HG03575 (cell line): ENCODE measurements around the gene HSFX1.

ENCODE experiments used
- ATAC-seq: cut with Tn5 transposase; IDR thresholded peaks from one replicate; pipeline ENCODE4 v1.9.1; 2021; ENCODE audit not compliant: unreplicated experiment, insufficient number of reproducible peaks, low FRiP score; ENCODE audit errors: extremely low read depth

The HSFX1 gene

DNA sequence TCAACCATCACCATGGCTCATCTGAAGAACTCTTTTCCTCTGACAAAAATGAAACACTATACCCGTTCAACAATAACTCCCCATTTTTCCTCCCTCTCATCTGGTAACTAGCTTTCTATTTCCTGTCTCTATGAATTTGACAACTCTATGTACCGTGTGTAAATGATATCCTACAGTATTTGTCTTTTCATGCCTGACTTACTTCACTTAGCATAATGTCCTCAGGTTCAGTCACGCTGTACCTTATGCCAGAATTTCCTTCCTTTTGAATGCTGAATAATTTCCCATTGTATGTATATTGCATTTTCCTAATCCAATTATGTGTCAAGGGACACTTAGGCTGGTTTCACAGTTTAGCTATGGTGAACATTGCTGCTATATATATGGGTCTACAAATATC, 26.1 kb downstream of the HSFX1 start:
- no peak for ATAC-seq

DNA sequence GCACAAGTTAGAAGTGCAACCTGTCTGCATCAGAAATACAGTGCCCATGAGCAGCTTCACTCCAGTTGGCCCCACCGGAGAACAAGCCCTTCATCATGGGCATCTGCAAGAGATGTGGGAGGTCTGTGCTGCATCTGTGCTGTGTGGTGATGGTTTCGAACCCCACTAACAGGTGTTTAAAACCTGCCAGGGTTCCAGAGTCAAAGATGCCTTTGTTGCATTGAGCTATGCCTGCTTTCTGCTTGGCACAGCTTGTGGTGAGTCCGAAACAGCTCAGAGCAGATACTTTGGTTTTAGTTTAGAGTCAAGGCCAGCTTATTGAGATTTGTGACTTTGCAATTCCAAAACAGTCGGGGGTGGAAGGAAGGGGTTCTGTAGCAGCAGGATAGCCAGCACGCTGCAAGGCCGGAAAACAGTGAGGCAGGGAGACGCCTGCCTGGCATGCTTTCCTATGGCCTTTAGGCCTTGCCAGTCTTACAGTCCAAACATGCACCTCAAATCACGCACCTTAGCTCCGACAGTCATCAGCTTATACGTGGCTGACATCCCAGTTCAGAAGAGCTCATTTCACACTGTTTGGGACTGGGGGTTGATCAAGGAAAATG, 29.7 kb downstream of the HSFX1 start:
- no peak for ATAC-seq

DNA sequence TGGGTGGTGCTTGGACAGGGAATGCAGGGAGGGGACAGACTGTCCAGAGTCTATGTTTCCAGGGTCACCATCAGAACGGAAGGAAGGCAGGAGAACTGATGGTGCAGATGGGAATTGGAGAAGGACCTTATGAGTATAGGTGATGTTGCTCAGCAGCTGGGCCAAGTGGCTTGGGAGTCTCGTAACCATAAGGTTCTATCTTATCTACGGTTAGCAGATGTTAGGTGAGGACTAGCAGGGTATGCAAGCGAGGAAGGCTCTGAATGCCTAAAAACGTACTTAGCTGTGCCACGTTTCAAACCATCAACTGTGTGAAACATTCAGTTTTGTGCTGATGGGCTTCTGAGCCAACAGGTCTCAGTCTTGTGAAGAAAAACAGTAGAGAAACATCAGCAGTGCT, 30.2 kb downstream of the HSFX1 start:
- no peak for ATAC-seq

DNA sequence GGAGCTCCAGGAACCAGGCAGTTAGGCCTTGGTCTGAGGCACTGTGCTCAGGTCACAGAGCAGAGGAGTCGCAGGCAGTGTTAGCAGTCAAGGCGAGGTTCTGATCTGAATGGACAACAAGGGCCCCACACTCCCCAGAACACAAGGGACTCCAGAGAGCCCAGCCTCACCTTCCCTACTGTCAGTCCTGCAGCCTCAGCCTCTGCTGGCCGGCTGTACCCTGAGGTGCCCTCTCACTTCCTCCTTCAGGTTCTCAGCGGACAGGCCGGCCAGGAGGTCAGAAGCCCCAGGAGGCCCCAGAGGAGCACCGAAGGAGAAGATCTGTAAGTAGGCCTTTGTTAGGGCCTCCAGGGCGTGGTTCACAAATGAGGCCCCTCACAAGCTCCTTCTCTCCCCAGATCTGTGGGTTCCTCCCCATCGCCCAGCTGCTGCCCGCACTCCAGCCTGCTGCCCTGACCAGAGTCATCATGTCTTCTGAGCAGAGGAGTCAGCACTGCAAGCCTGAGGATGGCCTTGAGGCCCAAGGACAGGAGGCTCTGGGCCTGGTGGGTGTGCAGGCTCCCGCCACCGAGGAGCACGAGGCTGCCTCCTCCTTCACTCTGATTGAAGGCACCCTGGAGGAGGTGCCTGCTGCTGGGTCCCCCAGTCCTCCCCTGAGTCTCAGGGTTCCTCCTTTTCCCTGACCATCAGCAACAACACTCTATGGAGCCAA, 34.0 kb downstream of the HSFX1 start:
- no peak for ATAC-seq

DNA sequence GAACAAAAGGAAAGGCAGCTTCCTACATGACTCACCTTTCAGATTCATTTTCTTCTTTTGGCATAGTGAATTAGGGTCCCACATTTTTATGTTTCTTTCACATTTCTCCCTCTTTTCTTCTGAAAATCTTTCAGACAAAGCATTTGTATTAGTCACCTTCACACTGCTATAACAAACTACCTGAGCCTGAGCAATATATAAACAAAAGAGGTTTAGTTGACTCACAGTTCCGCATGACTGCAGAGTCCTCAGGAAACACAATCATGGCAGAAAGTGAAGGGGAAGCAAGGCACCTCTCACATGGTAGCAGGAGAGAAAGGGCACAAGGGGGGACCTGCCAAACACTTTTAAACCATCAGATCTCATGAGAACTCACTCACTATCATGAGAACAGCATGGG, 44.8 kb downstream of the HSFX1 start:
- ATAC-seq, result no peak

DNA sequence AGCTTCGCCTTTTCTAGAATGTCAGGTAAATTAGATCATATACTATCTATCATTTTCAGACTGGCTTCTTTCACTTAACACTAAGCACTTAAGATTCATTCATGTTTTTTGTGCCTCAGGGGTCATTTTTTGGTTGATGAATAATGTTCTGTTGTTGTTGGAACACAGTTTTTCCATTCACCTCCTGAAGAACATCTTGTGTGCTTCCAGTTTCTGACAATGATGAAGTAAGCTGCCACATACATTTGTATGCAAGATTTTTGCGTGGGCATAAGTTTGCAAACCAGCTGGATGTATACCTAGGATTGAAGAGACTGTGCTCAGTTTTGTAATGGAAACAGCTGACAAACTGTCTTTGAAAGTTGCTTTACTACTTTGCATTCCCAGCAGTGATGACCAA, 45.5 kb downstream of the HSFX1 start:
- no peak for ATAC-seq

DNA sequence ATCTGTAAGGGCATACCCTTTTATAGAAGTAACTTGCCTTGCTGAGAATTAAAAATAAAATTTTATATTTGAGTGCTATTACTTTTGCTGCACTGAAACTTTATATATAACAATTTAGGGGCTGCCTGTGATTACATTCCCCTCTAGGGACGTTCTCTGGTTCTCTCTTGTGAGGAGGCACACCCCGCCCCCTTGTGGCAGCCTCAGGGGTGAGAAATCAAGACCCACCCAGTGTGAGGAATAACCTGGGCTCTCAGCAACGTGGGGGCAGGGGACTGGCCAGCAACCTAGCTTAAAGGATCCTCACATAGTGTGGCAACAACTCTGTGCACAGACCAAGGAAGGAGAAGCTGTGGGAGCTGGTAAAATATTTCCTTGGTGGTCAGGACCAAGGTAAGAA, 51.6 kb downstream of the HSFX1 start:
- no peak for ATAC-seq
